ENCODE data around the gene ATP10A.

Gene ATP10A

DNA sequence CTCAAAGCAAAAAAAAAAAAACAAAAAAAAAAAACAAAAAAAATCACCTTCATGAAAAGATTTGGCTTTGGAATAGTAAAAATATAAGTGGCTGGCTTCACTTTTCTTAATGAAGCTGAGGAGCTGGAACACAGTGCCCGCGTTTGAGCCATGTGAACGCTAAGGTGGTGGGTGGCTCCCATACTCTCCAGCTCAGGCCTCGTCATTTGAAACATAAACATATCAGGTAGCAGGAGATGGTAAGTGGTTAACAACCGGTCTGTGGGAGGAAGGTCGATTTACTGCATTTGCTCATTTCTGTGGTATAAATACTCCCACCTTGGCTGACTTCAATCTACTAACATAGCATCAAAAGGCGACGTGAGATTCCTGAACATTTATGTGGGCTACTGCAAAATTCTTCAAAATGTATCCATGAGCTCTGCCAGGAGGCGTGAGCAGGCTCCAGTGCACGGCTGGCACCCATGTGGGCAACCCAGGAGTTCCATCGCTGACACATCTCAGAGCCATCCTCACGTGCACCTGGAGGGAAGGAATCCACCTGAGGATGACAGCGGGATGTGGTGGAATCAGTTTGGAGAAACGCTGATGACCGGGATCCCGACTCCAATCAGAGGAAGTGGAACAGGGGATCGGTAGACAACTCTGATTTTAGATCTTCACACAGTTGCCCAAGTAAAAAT, 157.6 kb downstream of the ATP10A start:
- TF ChIP-seq, protein P1, sequence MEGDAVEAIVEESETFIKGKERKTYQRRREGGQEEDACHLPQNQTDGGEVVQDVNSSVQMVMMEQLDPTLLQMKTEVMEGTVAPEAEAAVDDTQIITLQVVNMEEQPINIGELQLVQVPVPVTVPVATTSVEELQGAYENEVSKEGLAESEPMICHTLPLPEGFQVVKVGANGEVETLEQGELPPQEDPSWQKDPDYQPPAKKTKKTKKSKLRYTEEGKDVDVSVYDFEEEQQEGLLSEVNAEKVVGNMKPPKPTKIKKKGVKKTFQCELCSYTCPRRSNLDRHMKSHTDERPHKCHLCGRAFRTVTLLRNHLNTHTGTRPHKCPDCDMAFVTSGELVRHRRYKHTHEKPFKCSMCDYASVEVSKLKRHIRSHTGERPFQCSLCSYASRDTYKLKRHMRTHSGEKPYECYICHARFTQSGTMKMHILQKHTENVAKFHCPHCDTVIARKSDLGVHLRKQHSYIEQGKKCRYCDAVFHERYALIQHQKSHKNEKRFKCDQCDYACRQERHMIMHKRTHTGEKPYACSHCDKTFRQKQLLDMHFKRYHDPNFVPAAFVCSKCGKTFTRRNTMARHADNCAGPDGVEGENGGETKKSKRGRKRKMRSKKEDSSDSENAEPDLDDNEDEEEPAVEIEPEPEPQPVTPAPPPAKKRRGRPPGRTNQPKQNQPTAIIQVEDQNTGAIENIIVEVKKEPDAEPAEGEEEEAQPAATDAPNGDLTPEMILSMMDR (conservative IDR thresholded peaks at IDR 0.05) = no peak
- TF ChIP-seq ZFX (IDR thresholded peaks at IDR 0.05) = no peak
- H3K27ac ChIP-seq = no peak overlapping the region

DNA sequence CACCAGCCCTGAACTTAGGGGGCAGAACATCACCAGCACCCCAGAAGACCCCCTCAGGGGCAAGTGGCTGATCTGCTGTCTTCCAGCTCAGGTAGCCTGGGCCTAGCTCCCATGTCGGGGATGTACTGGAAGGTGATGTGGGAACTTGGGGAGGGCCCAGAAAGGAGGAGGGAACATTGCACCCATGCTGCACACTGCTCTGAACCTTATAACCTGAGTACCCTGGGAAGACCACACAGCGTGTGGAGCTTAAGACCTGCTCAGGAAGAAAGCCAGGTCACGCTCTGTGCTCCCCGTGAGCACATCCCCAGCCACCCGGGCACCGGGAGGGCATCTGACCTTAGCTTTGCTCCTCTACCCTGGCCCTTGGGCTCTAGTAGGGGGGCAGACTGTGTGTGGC, 159.4 kb downstream of the ATP10A start:
- TF ChIP-seq, protein P1 (conservative IDR thresholded peaks at IDR 0.05) = no peak
- no peak for TF ChIP-seq ZFX (IDR thresholded peaks at IDR 0.05)
- H3K27ac ChIP-seq = no peak overlapping the region

DNA sequence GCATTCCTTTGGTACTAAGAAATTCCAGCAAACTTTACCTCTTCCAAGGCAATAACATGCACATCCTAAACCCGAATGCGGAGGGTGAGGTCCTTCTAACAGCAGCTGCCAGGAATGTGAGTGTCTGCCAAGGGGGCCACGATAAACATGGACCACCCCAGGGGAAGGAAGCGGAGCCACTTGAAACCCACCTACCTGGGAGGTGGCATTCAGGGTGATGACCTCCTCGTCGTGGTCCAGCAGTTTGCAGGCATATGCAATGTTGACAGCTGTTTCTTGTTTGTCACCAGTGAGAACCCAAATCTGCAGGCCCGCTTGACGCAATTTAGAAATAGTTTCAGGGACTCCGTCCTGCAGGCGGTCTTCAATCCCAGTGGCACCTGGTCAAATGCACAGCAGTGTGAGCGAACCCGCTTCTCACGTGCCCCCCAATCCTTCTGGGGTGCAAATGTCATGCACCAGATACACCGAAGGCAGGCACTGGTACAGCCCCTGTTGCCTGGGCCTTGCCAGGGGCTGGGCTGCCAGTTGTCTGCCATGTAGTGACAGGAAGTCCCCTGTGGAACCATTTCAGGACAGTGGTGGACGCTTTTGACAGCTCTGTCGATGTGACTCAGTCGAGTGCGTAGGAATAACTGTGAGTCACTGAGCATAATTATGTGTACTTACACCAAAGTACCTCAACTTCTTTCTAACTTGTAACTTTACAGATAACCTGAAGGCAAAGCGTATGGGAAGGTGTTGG, 161.2 kb downstream of the ATP10A start:
- no peak for TF ChIP-seq ZFX (IDR thresholded peaks at IDR 0.05)
- TF ChIP-seq, protein P1 (conservative IDR thresholded peaks at IDR 0.05) = no peak

DNA sequence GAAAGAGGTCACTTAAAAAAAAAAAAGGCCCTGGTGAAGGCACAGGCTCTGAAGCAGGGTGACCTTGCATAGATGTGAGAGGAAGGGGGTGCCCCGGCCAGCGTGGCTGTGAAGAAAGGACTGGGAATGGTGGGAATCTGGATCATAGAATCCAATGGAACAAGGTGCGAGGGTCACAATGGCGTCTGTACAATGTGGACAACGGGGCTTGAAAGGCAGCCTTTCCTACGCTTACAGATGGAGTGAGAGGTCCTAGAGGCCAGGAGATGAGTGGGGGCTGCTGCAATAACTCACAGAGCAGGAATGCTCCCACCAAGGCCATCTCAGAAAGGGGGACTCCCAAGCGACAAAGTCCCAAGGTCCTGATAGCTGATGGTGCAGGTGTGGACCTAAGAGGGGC, 162.2 kb downstream of the ATP10A start:
- H3K27ac ChIP-seq = no peak overlapping the region

More for the DNA sequence above, 161.2 kb downstream of the ATP10A start:
- no peak overlapping the region for H3K27ac ChIP-seq

DNA sequence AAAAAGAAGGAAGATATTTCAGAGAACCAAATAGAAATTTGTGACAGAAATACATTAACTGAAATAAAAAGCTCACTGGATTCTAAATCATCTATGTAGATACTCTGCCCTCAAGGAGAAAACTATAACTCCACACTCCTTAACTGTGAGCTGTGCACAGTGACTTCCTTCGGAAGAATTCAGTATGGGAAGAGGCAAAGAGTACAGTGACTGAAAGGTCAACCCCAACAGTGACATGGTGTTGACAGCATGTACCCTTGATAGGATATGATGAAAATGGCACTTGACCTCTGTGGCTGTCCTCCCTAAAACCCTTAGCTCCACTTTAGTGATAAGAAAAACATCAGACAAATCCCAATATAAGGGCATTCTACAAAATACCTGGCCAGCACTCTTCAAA, 165.5 kb downstream of the ATP10A start:
- TF ChIP-seq ZFX (IDR thresholded peaks at IDR 0.05) = no peak
- TF ChIP-seq, protein P1 (conservative IDR thresholded peaks at IDR 0.05) = no peak
- no peak overlapping the region for H3K27ac ChIP-seq

More for the DNA sequence above, 162.2 kb downstream of the ATP10A start:
- TF ChIP-seq ZFX (IDR thresholded peaks at IDR 0.05) = no peak
- TF ChIP-seq, protein P1 (conservative IDR thresholded peaks at IDR 0.05) = no peak

DNA sequence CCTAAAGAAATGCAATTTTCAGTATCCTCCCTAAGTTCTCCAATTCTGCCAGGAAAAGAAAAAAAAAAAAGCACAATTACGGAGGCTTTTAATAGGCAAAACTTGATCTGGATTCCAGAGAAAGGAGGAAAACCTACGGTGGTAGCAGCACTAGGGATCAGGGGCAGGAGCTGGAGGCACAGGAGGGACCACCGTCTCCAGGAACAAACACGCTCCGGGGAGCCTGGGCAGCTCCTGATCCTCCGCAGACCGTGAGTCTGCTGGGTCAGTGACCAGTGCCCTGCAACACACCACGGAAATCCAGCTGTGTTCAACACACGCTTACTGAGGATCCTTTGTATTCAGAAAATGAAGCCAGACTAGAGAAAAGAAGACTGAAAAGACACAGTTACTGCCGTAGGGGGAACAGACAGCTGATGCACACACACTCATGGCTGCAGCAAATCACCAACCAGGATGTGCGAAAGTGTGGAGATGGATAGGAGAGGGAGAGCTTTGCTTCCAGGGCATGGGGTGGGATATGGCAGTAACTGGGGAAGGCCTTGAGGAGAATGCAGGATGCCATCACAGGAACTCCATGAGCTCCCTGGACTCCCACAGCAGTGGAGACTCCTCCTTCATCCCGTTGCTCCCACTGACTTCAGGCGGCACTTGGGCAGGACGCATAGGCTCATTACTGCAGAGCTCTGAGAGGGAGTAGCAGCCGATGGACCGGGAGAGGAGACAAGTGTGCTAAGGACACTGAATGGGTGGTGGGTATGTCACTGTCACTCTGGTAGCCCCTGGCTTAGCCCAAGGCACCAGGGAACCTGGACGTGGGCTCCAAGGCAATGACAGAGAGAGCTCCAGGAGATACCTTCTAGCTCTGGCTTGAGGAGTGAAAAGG, 167.0 kb downstream of the ATP10A start:
- TF ChIP-seq, protein P1 (conservative IDR thresholded peaks at IDR 0.05) = no peak
- no peak for TF ChIP-seq ZFX (IDR thresholded peaks at IDR 0.05)
- H3K27ac ChIP-seq = no peak overlapping the region
